RWPE2 (cell line): Measurements from ENCODE around the gene ELP6.

ENCODE experiments used
- ATAC-seq: fragments of 200-7000 bp; cut with Tn5 transposase; 3 replicates; pipeline ENCODE4 v1.9.1; 2021; ENCODE audit warnings: low read depth
- DNase-seq: peaks from one replicate; pipeline ENCODE4 v3.0.0-alpha.2; 2020; ENCODE audit warnings: low spot score
- H3K27ac ChIP-seq: fragments of 450-650 bp; 2 replicates; pipeline ENCODE4 v1.5.1; 2017; ENCODE audit warnings: mild to moderate bottlenecking; ENCODE audit not compliant: poor library complexity, severe bottlenecking
- H3K27me3 ChIP-seq: fragments of 250-450 bp; sonication (Bioruptor Pico); 2 replicates; pipeline ENCODE4 v1.5.1; 2021; ENCODE audit warnings: mild to moderate bottlenecking, moderate library complexity; ENCODE audit not compliant: insufficient read depth, poor library complexity, severe bottlenecking
- H3K36me3 ChIP-seq: fragments of 250-450 bp; sonication (Bioruptor Pico); 2 replicates; pipeline ENCODE4 v1.5.1; 2020; ENCODE audit warnings: low read depth, mild to moderate bottlenecking, moderate library complexity
- H3K4me1 ChIP-seq: fragments of 250-450 bp; sonication (Bioruptor Pico); 2 replicates; pipeline ENCODE4 v1.5.1; 2021; ENCODE audit warnings: mild to moderate bottlenecking, moderate library complexity; ENCODE audit not compliant: insufficient read depth, poor library complexity, severe bottlenecking
- H3K4me3 ChIP-seq: fragments of 250-450 bp; sonication (Bioruptor Pico); 2 replicates; pipeline ENCODE4 v1.5.1; 2021; ENCODE audit warnings: mild to moderate bottlenecking, moderate library complexity; ENCODE audit not compliant: severe bottlenecking
- H3K9me3 ChIP-seq: fragments of 250-450 bp; sonication (Bioruptor Pico); 2 replicates; pipeline ENCODE4 v1.5.1; 2021; ENCODE audit warnings: mild to moderate bottlenecking, moderate library complexity; ENCODE audit not compliant: severe bottlenecking
- CTCF ChIP-seq: fragments of 450-650 bp; IDR thresholded peaks from one replicate; pipeline ENCODE4 v1.5.1; 2017; ENCODE audit warnings: mild to moderate bottlenecking, moderate library complexity; ENCODE audit not compliant: poor library complexity, severe bottlenecking

ELP6 gene

GRCh38 chr3:47542471-47543173 lies 29.1 kb upstream of the ELP6 start:
- Histone ChIP-seq H3K27me3 (no peaks in the 10 kb centered on the region), H3K36me3 (no peaks in the 10 kb centered on the region), H3K27ac (no peak overlapping the region), H3K4me3 (no peak overlapping the region), H3K4me1 (no peaks in the 10 kb centered on the region), H3K9me3 (no peaks in the 10 kb centered on the region)
- no peak for TF ChIP-seq CTCF
- no peak for ATAC-seq
- DNase-seq = no peak

DNA sequence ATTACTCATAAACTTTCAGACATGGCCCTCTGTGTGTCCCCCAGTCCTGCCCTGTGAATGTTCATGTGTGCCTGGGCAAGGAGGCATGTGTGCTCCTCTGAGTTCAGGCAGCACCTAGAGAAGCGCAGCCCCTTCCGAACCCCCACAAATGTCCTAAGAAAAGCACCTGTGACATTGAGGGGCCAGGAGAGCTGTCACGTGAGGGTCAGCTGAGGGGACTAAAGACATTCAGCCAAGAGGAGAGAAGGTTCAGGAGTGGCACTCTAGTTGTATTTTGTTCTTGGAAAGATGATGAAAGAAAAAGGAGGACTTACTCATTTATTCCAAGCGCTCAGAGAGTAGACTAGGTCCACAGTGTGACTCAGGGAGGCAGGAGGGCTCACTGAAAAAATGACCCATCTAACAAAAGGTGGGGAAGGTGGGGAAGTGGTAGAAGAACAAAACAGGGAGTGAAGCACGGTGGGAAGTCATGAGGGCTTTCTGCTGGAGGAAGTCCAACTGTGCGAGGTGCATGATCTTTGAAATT lies 28.1 kb upstream of the ELP6 start:
- H3K27me3 ChIP-seq = no peaks in the 10 kb centered on the region
- DNase-seq (no peak), ATAC-seq (no peak)
- H3K9me3 ChIP-seq = no peaks in the 10 kb centered on the region
- no peak for TF ChIP-seq CTCF
- no peak overlapping the region for H3K4me3 ChIP-seq
- no peaks in the 10 kb centered on the region for H3K36me3 ChIP-seq
- H3K4me1 ChIP-seq = no peaks in the 10 kb centered on the region
- H3K27ac ChIP-seq = no peak overlapping the region

- no peak for TF ChIP-seq CTCF
- no peak for ATAC-seq
- Histone ChIP-seq H3K9me3 (no peaks in the 10 kb centered on the region), H3K27ac (no peak overlapping the region), H3K36me3 (no peaks in the 10 kb centered on the region), H3K27me3 (no peaks in the 10 kb centered on the region), H3K4me3 (no peak overlapping the region), H3K4me1 (no peaks in the 10 kb centered on the region)
- DNase-seq = no peak
Observed at GRCh38 chr3:47540281-47540680, 26.8 kb upstream of the ELP6 start.

- Histone ChIP-seq H3K36me3 (no peaks in the 10 kb centered on the region), H3K27me3 (no peaks in the 10 kb centered on the region), H3K27ac (no peak overlapping the region), H3K4me1 (no peaks in the 10 kb centered on the region), H3K4me3 (no peak overlapping the region), H3K9me3 (no peaks in the 10 kb centered on the region)
- no peak for ATAC-seq
- no peak for TF ChIP-seq CTCF
- no peak for DNase-seq
Observed at GRCh38 chr3:47536967-47537366, 23.5 kb upstream of the ELP6 start.

GRCh38 chr3:47536221-47536891 lies 22.8 kb upstream of the ELP6 start:
- H3K9me3 ChIP-seq = no peaks in the 10 kb centered on the region
- H3K27ac ChIP-seq = no peak overlapping the region
- H3K36me3 ChIP-seq = no peaks in the 10 kb centered on the region
- ATAC-seq (no peak), DNase-seq (no peak)
- H3K4me1 ChIP-seq = no peaks in the 10 kb centered on the region
- TF ChIP-seq CTCF = no peak
- H3K27me3 ChIP-seq = no peaks in the 10 kb centered on the region
- H3K4me3 ChIP-seq = no peak overlapping the region
